Smooth muscle cell (in vitro differentiated cells): ENCODE results near the gene FIG4. TPM values are rescaled to one million over a fixed set of nuclear protein-coding genes. Genes with fewer than 3 reads are reported as not detected.

Experiments
- DNase-seq: peaks from one replicate; lab custom pipeline; 2025; ENCODE audit not compliant: unreplicated experiment; lab: John Stamatoyannopoulos, UW
- H2AFZ ChIP-seq: fragments of 200-600 bp; sonication (generic); 2 replicates; pipeline ENCODE4 v1.6.0; 2016; ENCODE audit warnings: antibody characterized with exemption, low read depth, mild to moderate bottlenecking
- H3F3A ChIP-seq: fragments of 200-600 bp; sonication (generic); 2 replicates; pipeline ENCODE4 v1.6.0; 2017; ENCODE audit warnings: antibody characterized with exemption, low read depth
- H3K27ac ChIP-seq: fragments of 200-600 bp; sonication (generic); 2 replicates; pipeline ENCODE4 v1.5.1; 2016; ENCODE audit warnings: low read depth, mild to moderate bottlenecking
- H3K27me3 ChIP-seq: fragments of 200-600 bp; sonication (generic); 2 replicates; pipeline ENCODE4 v1.6.1; 2016; ENCODE audit warnings: low read depth, mild to moderate bottlenecking
- H3K36me3 ChIP-seq: fragments of 200-600 bp; sonication (generic); 2 replicates; pipeline ENCODE4 v1.5.1; 2016; ENCODE audit warnings: low read depth
- H3K4me1 ChIP-seq: fragments of 200-600 bp; sonication (generic); 2 replicates; pipeline ENCODE4 v1.5.1; 2016; ENCODE audit warnings: low read depth
- H3K4me2 ChIP-seq: fragments of 200-600 bp; sonication (generic); 2 replicates; pipeline ENCODE4 v1.6.0; 2016; ENCODE audit warnings: mild to moderate bottlenecking
- H3K4me3 ChIP-seq: fragments of 200-600 bp; sonication (generic); 2 replicates; pipeline ENCODE4 v1.5.1; 2016; ENCODE audit warnings: mild to moderate bottlenecking
- H3K79me2 ChIP-seq: fragments of 200-600 bp; sonication (generic); 2 replicates; pipeline ENCODE4 v1.6.0; 2016; ENCODE audit warnings: low read depth, mild to moderate bottlenecking
- H3K9ac ChIP-seq: fragments of 200-600 bp; sonication (generic); 2 replicates; pipeline ENCODE4 v1.6.0; 2016; ENCODE audit warnings: low read depth
- H3K9me3 ChIP-seq: fragments of 200-600 bp; sonication (generic); replicated peaks from 2 replicates; pipeline ENCODE4 v1.5.1; 2016; ENCODE audit warnings: low read depth
- H4K20me1 ChIP-seq: fragments of 200-600 bp; sonication (generic); 2 replicates; pipeline ENCODE4 v1.6.0; 2016; ENCODE audit warnings: low read depth
- CTCF ChIP-seq: fragments of 200-600 bp; sonication (generic); IDR thresholded peaks from 2 replicates; pipeline ENCODE4 v1.5.1; 2017; ENCODE audit warnings: borderline replicate concordance, mild to moderate bottlenecking, antibody characterized with exemption; ENCODE audit not compliant: insufficient read depth, poor library complexity, severe bottlenecking
- WGBS: methylation state at CpG from one replicate; pipeline ENCODE4 v1.1.7; 2016; ENCODE audit warnings: low lambda C conversion rate; 5-methylcytosine and 5-hydroxymethylcytosine counted together
- polyA plus RNA-seq: library from polyadenylated mRNA; unstranded; fragments of >200 nt; fragmentation: Nextera tagmentation; extraction: Ambion mirVana; gene quantifications from 2 replicates; pipeline ENCODE4 v1.2.1, GENCODE V29; 2016
- total RNA-seq: library from RNA; depleted of rRNA; stranded (reverse); fragments of >200 nt; gene quantifications from 2 replicates; pipeline ENCODE4 v1.2.3, GENCODE V29; 2014

FIG4 gene
- total and polyA plus RNA-seq, 2 experiments from 2014 or later, result 12.1 to 12.4 TPM

- Histone ChIP-seq H4K20me1 (no peaks in the 10 kb centered on the region), H2AFZ (no peak overlapping the region), H3K27me3 (no peaks in the 10 kb centered on the region), H3K4me2 (no peak overlapping the region), H3K9ac (no peak overlapping the region), H3K9me3 (no peaks in the 10 kb centered on the region), H3K36me3 (no peaks in the 10 kb centered on the region), H3K4me3 (no peak overlapping the region), H3F3A (no peaks in the 10 kb centered on the region), H3K79me2 (no peaks in the 10 kb centered on the region), H3K27ac (no peak overlapping the region), H3K4me1 (no peaks in the 10 kb centered on the region)
- TF ChIP-seq CTCF, result no peak
- no peak for DNase-seq
- 94% methylated on average over 3 of the region's 3 CpGs for WGBS
Measured at GRCh38 chr6:109841869-109842268, 150.8 kb downstream of the FIG4 start.

- H3K79me2 ChIP-seq, result no peaks in the 10 kb centered on the region
- no peak for DNase-seq
- no peaks in the 10 kb centered on the region for H4K20me1 ChIP-seq
- no peak overlapping the region for H3K9ac ChIP-seq
- no peak overlapping the region for H3K27ac ChIP-seq
- TF ChIP-seq CTCF, result no peak
- no peaks in the 10 kb centered on the region for H3F3A ChIP-seq
- H3K9me3 ChIP-seq, result no peaks in the 10 kb centered on the region
- H3K27me3 ChIP-seq, result no peaks in the 10 kb centered on the region
- no peak overlapping the region for H3K4me3 ChIP-seq
- WGBS, result 87% methylated on average over 4 of the region's 4 CpGs
- H3K4me2 ChIP-seq, result no peak overlapping the region
- H3K36me3 ChIP-seq, result no peaks in the 10 kb centered on the region
- H3K4me1 ChIP-seq, result no peaks in the 10 kb centered on the region
- no peak overlapping the region for H2AFZ ChIP-seq
Measured at GRCh38 chr6:109852713-109853112, 161.6 kb downstream of the FIG4 start.

DNA sequence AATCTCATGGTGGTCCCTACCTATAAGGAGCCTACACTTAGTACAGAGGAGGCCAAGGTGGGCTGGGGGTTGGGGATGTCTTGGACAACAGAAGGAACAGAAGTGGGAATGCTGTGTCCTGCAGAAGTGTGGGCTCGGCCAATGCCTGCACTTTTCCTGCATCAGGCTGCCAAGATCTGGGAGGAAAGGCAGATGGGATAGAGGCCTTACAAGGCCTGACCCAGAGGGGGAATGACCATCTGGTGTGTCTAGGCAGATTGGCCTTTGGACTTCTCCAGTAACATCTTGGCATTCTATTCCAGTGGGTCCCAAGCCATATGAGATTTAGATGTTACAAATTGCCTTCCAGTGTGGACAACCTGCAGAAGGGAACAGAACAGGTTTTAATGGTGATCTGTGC is 162.3 kb downstream of the FIG4 start:
- no peak overlapping the region for H3K4me2 ChIP-seq
- no peaks in the 10 kb centered on the region for H3K36me3 ChIP-seq
- H3K27ac ChIP-seq, result no peak overlapping the region
- H3K79me2 ChIP-seq, result no peaks in the 10 kb centered on the region
- H3K9ac ChIP-seq, result no peak overlapping the region
- no peak for DNase-seq
- 94% methylated on average over 1 of the region's 1 CpG for WGBS
- TF ChIP-seq CTCF, result no peak
- H3K9me3 ChIP-seq, result no peaks in the 10 kb centered on the region
- H3F3A ChIP-seq, result no peaks in the 10 kb centered on the region
- no peaks in the 10 kb centered on the region for H3K27me3 ChIP-seq
- no peak overlapping the region for H3K4me3 ChIP-seq
- no peaks in the 10 kb centered on the region for H4K20me1 ChIP-seq
- no peaks in the 10 kb centered on the region for H3K4me1 ChIP-seq
- no peak overlapping the region for H2AFZ ChIP-seq

DNA sequence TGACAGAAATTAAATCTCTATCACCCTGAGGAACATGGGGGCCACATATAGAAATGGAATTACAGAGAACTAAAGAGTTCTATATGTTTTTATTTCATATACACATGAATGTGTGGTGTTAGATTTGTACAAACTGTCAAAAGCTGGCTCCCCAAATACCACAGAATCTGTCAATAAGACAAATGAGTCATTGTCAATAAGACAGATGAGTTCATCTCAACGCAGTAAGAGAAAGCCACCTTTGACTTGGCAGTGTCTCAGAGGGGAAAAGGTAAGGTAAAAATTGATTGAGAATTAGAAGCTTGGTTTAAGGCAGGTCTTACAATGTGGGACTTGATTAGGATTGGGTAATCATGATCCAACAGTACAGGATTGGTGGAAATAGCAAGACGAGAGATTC is 162.9 kb downstream of the FIG4 start:
- no peak for DNase-seq
- Histone ChIP-seq H3K4me3 (no peak overlapping the region), H3K79me2 (no peaks in the 10 kb centered on the region), H3K4me2 (no peak overlapping the region), H3K4me1 (no peaks in the 10 kb centered on the region), H3K9ac (no peak overlapping the region), H3K27ac (no peak overlapping the region), H4K20me1 (no peaks in the 10 kb centered on the region), H3K36me3 (no peaks in the 10 kb centered on the region), H3K9me3 (no peaks in the 10 kb centered on the region), H2AFZ (no peak overlapping the region), H3F3A (no peaks in the 10 kb centered on the region), H3K27me3 (no peaks in the 10 kb centered on the region)
- WGBS, result 98% methylated on average over 2 of the region's 2 CpGs
- no peak for TF ChIP-seq CTCF
